A673 (cell line): Measurements from ENCODE around the gene C1orf159. TPM values are rescaled to one million over a fixed set of nuclear protein-coding genes. Genes with fewer than 3 reads are reported as not detected.

Source experiments
- BruUV-seq: library from RNA; stranded (reverse); fragments of 400-500 nt; replicated peaks from 2 replicates; lab custom pipeline; 2021; lab: Mats Ljungman, UMichigan
- CTCF ChIA-PET: fragments of 300-600 bp; sonication (Branson Sonifier 250); formaldehyde crosslinking; loops from one replicate; lab custom pipeline; 2022; ENCODE audit warnings: antibody characterized with exemption; lab: Charles Lee
- POLR2A ChIA-PET: fragments of 300-600 bp; sonication (Branson Sonifier 250); formaldehyde crosslinking; loops from one replicate; lab custom pipeline; 2022; ENCODE audit warnings: antibody characterized with exemption; ENCODE audit not compliant: low non-redundant PET; lab: Charles Lee
- DNase-seq: peaks from one replicate; pipeline ENCODE4 v3.0.0-alpha.2; 2015; ENCODE audit warnings: low spot score
- H3K27ac ChIP-seq: fragments of 200-600 bp; sonication (generic); 2 replicates; pipeline ENCODE4 v1.5.1; 2016; ENCODE audit warnings: mixed run types, low read depth, mild to moderate bottlenecking, mixed read lengths, antibody characterized with exemption, low read length; ENCODE audit not compliant: poor library complexity, severe bottlenecking
- H3K27me3 ChIP-seq: fragments of 200-600 bp; sonication (generic); replicated peaks from 2 replicates; pipeline ENCODE4 v1.6.1; 2017; ENCODE audit warnings: mixed run types, low read depth, mild to moderate bottlenecking, mixed read lengths, antibody characterized with exemption, low read length; ENCODE audit not compliant: insufficient read depth, poor library complexity
- H3K36me3 ChIP-seq: fragments of 200-600 bp; sonication (generic); 2 replicates; pipeline ENCODE4 v1.6.1; 2016; ENCODE audit warnings: mixed run types, mild to moderate bottlenecking, mixed read lengths, antibody characterized with exemption, low read length; ENCODE audit not compliant: insufficient read depth, poor library complexity, severe bottlenecking
- H3K4me1 ChIP-seq: fragments of 200-600 bp; sonication (generic); 2 replicates; pipeline ENCODE4 v1.6.1; 2017; ENCODE audit warnings: mixed run types, mild to moderate bottlenecking, mixed read lengths, antibody characterized with exemption, low read length; ENCODE audit not compliant: insufficient read depth, poor library complexity, severe bottlenecking
- H3K4me3 ChIP-seq: fragments of 200-600 bp; sonication (generic); 2 replicates; pipeline ENCODE4 v1.5.1; 2016; ENCODE audit warnings: low read depth, mixed run types, mild to moderate bottlenecking, mixed read lengths, low read length; ENCODE audit not compliant: poor library complexity, severe bottlenecking
- H3K9me3 ChIP-seq: fragments of 200-600 bp; sonication (generic); 2 replicates; pipeline ENCODE4 v1.6.1; 2016; ENCODE audit warnings: mixed run types, low read depth, mild to moderate bottlenecking, mixed read lengths, antibody characterized with exemption, low read length; ENCODE audit not compliant: poor library complexity, severe bottlenecking
- CTCF ChIP-seq: fragments of 300-800, 200-600 bp; sonication (generic); conservative IDR thresholded peaks from 2 replicates; pipeline ENCODE4 v1.5.1; 2017; ENCODE audit warnings: low read depth, mild to moderate bottlenecking, antibody characterized with exemption, low read length, moderate library complexity, mixed read lengths
- EZH2 ChIP-seq: fragments of 200-600 bp; sonication (generic); IDR thresholded peaks from 2 replicates; pipeline ENCODE4 v1.6.1; 2017; ENCODE audit warnings: borderline replicate concordance, low read depth, mild to moderate bottlenecking, mixed read lengths, antibody characterized with exemption, low read length; ENCODE audit not compliant: poor library complexity, severe bottlenecking
- intact Hi-C: fragments of 100-400 bp; cut with micrococcal nuclease; formaldehyde crosslinking; loops from one replicate; pipeline ENCODE4 v1.10.0; 2022; ENCODE audit not compliant: unreplicated experiment
- total RNA-seq: library from RNA; stranded (reverse); gene quantifications from 2 replicates; pipeline ENCODE4 v1.2.3, GENCODE V29; 2021

Gene C1orf159
- total RNA-seq, 1 experiment from 2014 or later = 26.8 TPM

DNA sequence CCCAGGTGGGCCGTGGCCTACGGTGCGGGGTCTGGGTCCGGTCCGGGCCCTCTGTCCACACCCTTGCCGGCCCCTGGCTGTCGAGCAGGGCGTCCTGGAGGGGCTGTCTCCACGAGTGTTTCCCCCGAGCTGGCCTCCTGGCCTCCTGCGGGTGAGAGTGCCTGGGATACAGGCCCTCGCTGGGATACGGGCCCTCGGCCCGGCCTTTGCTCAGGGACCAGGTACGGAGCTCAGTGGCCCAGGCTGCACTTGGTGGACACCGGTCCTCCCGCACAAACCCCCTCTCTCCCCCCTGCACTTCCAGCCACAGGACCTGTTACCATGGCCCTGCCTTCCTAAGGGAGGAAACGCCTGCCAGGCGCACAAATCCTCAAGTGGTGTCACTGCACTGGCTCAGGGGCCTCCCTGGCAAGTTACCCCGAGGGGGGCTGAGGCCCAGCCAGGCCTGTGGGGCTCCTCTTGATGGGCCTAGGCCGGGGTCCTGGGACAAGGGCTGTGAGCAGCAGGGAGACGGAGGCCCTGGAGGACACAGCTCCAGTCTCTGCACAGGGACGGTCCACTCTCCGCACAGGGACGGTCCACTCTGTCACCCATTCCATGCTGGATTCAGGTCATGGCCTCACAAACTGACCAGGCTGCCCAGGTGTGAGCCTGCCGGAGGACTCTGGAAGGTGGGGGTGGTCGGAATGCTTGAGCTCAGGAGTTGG is 23.6 kb downstream of the C1orf159 start:
- POLR2A ChIA-PET = no interaction called here

DNA sequence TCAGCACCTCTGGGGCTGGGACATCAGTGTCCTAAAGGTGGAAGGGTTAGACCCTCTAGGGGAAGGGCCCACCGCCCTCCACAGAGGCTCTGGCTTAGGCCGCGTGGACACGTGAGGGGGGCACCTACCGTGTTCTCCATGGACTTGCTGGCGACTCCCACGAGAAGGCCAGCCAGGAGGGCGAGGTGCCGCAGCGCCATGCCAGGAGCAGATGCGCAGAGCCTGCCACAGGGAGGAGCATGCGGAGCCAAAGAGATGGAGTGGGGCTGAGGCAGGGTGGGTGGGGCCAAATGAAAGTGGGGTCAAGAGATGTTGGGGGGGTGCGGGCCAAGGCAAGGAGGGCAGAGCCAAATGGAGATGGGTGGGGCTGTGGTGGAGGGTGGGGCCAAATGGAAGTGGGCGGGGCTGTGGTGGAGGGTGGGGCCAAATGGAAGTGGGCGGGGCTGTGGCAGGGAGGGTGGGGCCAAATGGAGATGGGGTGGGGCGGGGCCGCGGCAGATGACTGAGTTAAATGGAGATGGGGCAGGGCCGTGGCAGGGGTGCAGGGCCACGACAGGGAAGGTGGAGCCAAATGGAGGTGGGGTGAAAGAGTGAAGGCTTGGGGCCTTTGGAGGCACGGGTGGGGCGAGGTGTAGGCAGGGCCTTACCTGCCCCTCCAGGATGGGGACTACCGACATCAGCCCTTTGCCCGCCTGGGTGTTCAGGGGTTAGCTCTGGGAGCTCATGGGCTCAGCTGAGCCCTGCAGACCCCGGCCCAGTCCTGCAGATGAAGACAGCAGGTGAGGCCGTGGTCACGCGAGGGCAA is 24.3 kb downstream of the C1orf159 start:
- H3K36me3 ChIP-seq = no peaks in the 10 kb centered on the region
- no peak for TF ChIP-seq CTCF
- TF ChIP-seq EZH2 = no peak
- H3K4me1 ChIP-seq = no peaks in the 10 kb centered on the region
- intact Hi-C loops = no loop called here
- DNase-seq = no peak
- H3K27ac ChIP-seq = no peak overlapping the region
- CTCF ChIA-PET = no interaction called here
- H3K9me3 ChIP-seq = no peaks in the 10 kb centered on the region
- no TSS peak for BruUV-seq
- POLR2A ChIA-PET = no interaction called here
- H3K4me3 ChIP-seq = no peak overlapping the region
- H3K27me3 ChIP-seq = no peaks in the 10 kb centered on the region

More for the DNA sequence above, 23.6 kb downstream of the C1orf159 start:
- Histone ChIP-seq H3K27me3 (no peaks in the 10 kb centered on the region), H3K27ac (no peak overlapping the region), H3K36me3 (no peaks in the 10 kb centered on the region), H3K4me1 (no peaks in the 10 kb centered on the region), H3K9me3 (no peaks in the 10 kb centered on the region), H3K4me3 (no peak overlapping the region)
- no peak for DNase-seq
- no TSS peak for BruUV-seq
- CTCF ChIA-PET = no interaction called here
- TF ChIP-seq EZH2 (no peak), CTCF (no peak)
- intact Hi-C loops = no loop called here

DNA sequence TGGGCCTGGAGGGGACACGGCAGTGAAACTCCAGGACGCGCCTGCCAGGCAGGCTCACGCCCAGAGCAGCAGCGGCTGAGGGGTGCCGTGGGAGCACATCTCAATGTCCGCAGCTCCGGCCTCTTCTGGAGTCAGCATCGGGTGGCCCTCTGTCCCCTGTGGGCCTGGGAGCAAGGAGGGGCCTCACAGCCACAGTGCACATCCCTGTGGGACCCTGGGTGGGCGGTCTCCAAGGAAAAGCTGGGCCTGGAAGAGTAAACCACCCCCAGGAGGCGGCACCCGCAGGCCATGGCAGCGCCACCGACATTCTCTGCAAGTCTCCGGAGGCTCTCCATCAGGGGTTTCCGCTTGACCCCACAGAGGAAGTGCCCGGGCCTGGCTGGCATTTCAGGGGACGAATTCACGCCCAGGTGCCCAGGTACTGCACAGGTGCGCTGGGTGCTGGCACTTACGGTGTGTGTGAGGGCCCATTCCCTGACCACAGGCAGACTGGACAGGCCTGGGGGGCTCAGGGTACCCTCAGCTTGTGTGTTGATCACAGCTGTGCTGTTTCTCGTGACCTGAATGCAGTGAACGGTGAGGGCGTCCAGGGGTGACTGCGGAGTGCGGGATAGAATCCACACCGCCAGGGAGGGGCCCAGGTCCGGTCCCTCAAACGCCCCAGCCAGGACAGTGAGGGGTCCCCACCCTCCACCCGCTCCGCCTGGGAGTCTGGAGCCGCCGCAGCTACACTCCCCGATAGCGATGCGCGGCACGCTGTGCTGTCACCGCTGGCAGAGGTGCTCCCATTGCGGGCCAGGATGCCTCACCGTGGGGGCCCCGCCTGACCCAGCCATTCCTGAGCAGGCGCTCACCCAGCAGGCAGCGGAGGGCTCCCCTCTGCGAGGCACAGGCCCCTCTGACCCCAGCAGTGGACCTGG is 25.2 kb downstream of the C1orf159 start:
- intact Hi-C loops = no loop called here
- Histone ChIP-seq H3K9me3 (no peaks in the 10 kb centered on the region), H3K4me1 (no peaks in the 10 kb centered on the region), H3K27ac (no peak overlapping the region), H3K27me3 (no peaks in the 10 kb centered on the region), H3K4me3 (no peak overlapping the region), H3K36me3 (no peaks in the 10 kb centered on the region)
- CTCF ChIA-PET = no interaction called here
- POLR2A ChIA-PET = no interaction called here
- TF ChIP-seq CTCF = no peak
- no peak for TF ChIP-seq EZH2
- BruUV-seq = no TSS peak
- no peak for DNase-seq
